ENCODE data around the gene FRMD5.
"Not testable (repeated sequence)": the region's sequence is repeated elsewhere in the genome, so short reads cannot be mapped to it uniquely, and the experiment has no call there.

- TF ChIP-seq MYC (IDR thresholded peaks at IDR 0.05; ENCODE audit: borderline replicate concordance, low read length); REST (IDR thresholded peaks at IDR 0.05); EP300 (IDR thresholded peaks at IDR 0.05); POLR2A (IDR thresholded peaks at IDR 0.05; ENCODE audit: low read length); CTCF (IDR thresholded peaks at IDR 0.05); SREBF2 (IDR thresholded peaks at IDR 0.05): not testable (repeated sequence)
These were observed 328.4 kb downstream of the FRMD5 start for GRCh38 chr15:43866636-43867035.
